NB4 (cell line): ENCODE results near the gene MCTP2.

ENCODE experiments used
- CTCF ChIP-seq: IDR thresholded peaks from one replicate; pipeline ENCODE4 v1.5.1; 2012; ENCODE audit warnings: low read depth, low read length
- POLR2A ChIP-seq: IDR thresholded peaks from 2 replicates; pipeline ENCODE4 v1.6.1; 2011; ENCODE audit warnings: mild to moderate bottlenecking; ENCODE audit not compliant: insufficient read length; ENCODE audit errors: extremely low read depth

- no peak for TF ChIP-seq CTCF
- TF ChIP-seq POLR2A: no peak
Observed at GRCh38 chr15:94370206-94370935, 139.0 kb downstream of the MCTP2 start.
